ENCODE measurements around the gene EGLN3. TPM values are rescaled to one million over a fixed set of nuclear protein-coding genes. Genes with fewer than 3 reads are reported as not detected.

The EGLN3 gene
- total and polyA plus RNA-seq, 2 donors from 2014 or later, result 19.6 to 22.5 TPM

DNA sequence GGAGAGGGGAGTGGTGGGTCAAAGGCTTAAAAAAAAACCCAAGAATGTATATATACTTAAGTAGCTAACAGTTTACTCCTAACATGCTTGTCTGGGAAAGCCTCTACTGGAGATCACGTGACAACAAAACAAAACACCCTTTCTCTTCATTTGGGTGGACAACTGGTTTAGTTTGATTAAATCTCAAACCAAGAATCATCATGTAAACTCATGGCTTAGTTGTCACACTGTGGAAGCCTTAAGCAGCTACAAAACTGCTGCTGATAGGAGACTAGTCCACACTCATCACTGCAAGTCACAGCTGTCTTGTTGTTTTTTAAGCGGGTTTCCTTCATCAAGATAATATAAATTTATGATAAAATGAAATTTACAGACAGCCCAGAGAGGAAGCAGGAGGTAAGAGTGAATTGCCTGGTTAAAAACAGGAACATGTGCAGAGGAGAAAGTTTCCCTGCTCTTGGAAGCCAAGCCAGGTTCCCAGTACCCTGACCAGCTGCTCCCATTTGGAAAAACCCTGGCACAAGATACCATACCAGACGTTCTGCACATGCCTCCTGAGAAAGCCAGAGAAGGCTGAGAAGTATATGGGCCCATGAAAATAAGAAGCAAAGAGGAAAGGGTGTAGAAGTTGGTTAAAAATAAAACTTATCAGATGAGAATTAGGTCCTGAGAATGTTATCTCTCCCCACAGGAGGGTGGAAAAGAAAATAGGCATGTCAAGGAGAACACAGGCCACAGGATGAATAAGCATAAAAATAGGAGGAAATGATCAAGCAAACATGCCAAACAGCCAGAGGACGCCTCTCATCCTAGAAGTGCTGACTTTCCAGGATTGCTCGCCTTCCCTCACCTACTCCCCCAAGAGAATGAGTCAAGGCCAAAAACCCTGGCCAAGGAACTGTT is 34.0 kb downstream of the EGLN3 start:
- no peaks in the 10 kb centered on the region for H3K9me3 ChIP-seq (ENCODE audit: control insufficient read depth in 2 of 3, insufficient read depth in 1 of 3, low read length in 3 of 3)
- intact Hi-C loops (cut with DNase I), result no loop called here
- DNase-seq, result no peak
- H3K27ac ChIP-seq (ENCODE audit: low read depth in 2 of 2, low read length in 2 of 2), result no peak overlapping the region
- no peak overlapping the region for H3K9ac ChIP-seq (ENCODE audit: low read length in 3 of 3)
- FAIRE-seq, result no peak
- no peaks in the 10 kb centered on the region for H3K27me3 ChIP-seq (ENCODE audit: control insufficient read depth, insufficient read depth, low read length)
- H3K4me1 ChIP-seq (ENCODE audit: control insufficient read depth in 2 of 3, insufficient read depth in 2 of 3, low read depth in 1 of 3, low read length in 3 of 3), result no peaks in the 10 kb centered on the region
- H3K36me3 ChIP-seq (ENCODE audit: control insufficient read depth in 2 of 3, insufficient read depth in 3 of 3, low read length in 3 of 3), result no peaks in the 10 kb centered on the region
- TF ChIP-seq, protein P1, sequence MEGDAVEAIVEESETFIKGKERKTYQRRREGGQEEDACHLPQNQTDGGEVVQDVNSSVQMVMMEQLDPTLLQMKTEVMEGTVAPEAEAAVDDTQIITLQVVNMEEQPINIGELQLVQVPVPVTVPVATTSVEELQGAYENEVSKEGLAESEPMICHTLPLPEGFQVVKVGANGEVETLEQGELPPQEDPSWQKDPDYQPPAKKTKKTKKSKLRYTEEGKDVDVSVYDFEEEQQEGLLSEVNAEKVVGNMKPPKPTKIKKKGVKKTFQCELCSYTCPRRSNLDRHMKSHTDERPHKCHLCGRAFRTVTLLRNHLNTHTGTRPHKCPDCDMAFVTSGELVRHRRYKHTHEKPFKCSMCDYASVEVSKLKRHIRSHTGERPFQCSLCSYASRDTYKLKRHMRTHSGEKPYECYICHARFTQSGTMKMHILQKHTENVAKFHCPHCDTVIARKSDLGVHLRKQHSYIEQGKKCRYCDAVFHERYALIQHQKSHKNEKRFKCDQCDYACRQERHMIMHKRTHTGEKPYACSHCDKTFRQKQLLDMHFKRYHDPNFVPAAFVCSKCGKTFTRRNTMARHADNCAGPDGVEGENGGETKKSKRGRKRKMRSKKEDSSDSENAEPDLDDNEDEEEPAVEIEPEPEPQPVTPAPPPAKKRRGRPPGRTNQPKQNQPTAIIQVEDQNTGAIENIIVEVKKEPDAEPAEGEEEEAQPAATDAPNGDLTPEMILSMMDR (IDR thresholded peaks at IDR 0.05; ENCODE audit: borderline replicate concordance, extremely low read depth, insufficient read depth), result no peak
- H3K4me3 ChIP-seq (ENCODE audit: low read length in 3 of 3), result no peak overlapping the region

DNA sequence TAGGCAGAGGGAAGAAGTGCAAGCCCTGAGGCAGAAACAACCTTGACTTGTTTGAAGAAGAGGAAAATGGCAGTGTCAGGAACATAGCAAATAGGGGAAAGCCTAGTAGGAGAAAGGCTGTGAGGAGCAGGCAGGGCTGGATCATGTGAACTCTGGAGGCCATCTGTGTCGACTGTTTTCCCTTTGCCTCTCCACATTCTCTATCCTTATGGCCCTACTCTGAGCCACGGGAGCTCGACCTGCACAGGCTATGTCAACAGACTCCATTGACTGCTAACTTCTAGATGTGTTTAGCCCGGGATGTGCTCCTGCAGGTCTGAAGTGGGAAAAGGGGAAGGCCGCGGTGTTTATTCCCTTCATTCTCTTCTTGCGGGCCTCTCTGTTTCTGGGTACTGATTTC is 35.2 kb downstream of the EGLN3 start:
- Histone ChIP-seq H3K27ac (ENCODE audit: low read depth in 2 of 2, low read length in 2 of 2) (no peak overlapping the region), H3K27me3 (ENCODE audit: control insufficient read depth, insufficient read depth, low read length) (no peaks in the 10 kb centered on the region), H3K4me3 (ENCODE audit: low read length in 3 of 3) (no peak overlapping the region), H3K9me3 (ENCODE audit: control insufficient read depth in 2 of 3, insufficient read depth in 1 of 3, low read length in 3 of 3) (no peaks in the 10 kb centered on the region), H3K4me1 (ENCODE audit: control insufficient read depth in 2 of 3, insufficient read depth in 2 of 3, low read depth in 1 of 3, low read length in 3 of 3) (no peaks in the 10 kb centered on the region), H3K9ac (ENCODE audit: low read length in 3 of 3) (no peak overlapping the region), H3K36me3 (ENCODE audit: control insufficient read depth in 2 of 3, insufficient read depth in 3 of 3, low read length in 3 of 3) (no peaks in the 10 kb centered on the region)
- TF ChIP-seq, protein P1 (IDR thresholded peaks at IDR 0.05; ENCODE audit: borderline replicate concordance, extremely low read depth, insufficient read depth), result no peak
- no peak for DNase-seq
- intact Hi-C loops (cut with DNase I), result no loop called here
- no peak for FAIRE-seq

DNA sequence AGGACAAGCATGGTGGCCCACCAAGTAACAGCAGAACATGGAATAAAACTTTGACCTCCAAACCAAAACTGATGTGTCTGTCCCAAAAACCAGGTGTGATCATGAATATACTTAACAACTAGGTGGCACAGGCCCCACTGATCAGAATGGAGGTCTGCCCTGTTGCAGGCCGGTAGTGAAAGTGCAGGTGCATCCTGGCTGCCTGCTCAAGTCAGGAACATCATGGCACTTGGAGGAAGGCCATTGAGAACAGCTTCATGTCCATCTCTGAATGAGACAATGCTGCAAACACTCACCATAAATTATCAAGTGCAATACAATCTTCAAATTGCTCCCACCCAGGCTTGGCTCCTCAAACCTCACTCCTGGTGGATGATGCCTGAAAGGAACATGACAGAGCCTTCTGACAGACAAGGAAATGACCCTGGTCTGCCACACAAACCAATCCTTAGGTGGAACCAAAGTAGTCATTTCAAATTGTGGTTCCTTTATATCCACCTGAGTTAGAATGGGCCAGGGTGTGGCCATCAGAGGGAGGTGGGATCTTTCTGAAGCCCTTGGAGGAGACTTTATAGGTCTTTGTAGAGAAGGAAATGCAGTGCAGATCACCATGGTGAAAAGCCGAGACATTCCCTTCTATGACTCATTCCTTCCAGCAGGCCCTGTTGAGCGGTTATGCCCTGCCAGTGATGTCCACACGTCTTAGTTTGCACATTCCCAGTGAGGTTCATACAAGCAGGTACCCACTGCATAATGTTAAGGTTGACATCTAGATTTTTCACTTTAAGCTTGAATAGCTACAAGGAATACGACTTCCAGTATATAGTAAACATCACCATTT is 36.0 kb downstream of the EGLN3 start:
- H3K9ac ChIP-seq (ENCODE audit: low read length in 3 of 3), result no peak overlapping the region
- DNase-seq, result no peak
- H3K27me3 ChIP-seq (ENCODE audit: control insufficient read depth, insufficient read depth, low read length), result no peaks in the 10 kb centered on the region
- H3K4me1 ChIP-seq (ENCODE audit: control insufficient read depth in 2 of 3, insufficient read depth in 2 of 3, low read depth in 1 of 3, low read length in 3 of 3), result peaks cover 0 to under 1% (median 0%) of the 10 kb centered on the region in 3 donors
- H3K4me3 ChIP-seq (ENCODE audit: low read length in 3 of 3), result no peak overlapping the region
- H3K9me3 ChIP-seq (ENCODE audit: control insufficient read depth in 2 of 3, insufficient read depth in 1 of 3, low read length in 3 of 3), result no peaks in the 10 kb centered on the region
- no peaks in the 10 kb centered on the region for H3K36me3 ChIP-seq (ENCODE audit: control insufficient read depth in 2 of 3, insufficient read depth in 3 of 3, low read length in 3 of 3)
- no peak overlapping the region for H3K27ac ChIP-seq (ENCODE audit: low read depth in 2 of 2, low read length in 2 of 2)
- TF ChIP-seq, protein P1 (IDR thresholded peaks at IDR 0.05; ENCODE audit: borderline replicate concordance, extremely low read depth, insufficient read depth), result no peak
- intact Hi-C loops (cut with DNase I), result no loop called here
- FAIRE-seq, result no peak
